ENCODE data around the gene HARS1. TPM values are rescaled to one million over a fixed set of nuclear protein-coding genes. Genes with fewer than 3 reads are reported as not detected.

The HARS1 gene
- total and polyA plus RNA-seq, 2 of the 13 experiments (the other 11 are each of a cell fraction or from before 2014, with no cell fraction given) = 36.9 to 66.2 TPM

DNA sequence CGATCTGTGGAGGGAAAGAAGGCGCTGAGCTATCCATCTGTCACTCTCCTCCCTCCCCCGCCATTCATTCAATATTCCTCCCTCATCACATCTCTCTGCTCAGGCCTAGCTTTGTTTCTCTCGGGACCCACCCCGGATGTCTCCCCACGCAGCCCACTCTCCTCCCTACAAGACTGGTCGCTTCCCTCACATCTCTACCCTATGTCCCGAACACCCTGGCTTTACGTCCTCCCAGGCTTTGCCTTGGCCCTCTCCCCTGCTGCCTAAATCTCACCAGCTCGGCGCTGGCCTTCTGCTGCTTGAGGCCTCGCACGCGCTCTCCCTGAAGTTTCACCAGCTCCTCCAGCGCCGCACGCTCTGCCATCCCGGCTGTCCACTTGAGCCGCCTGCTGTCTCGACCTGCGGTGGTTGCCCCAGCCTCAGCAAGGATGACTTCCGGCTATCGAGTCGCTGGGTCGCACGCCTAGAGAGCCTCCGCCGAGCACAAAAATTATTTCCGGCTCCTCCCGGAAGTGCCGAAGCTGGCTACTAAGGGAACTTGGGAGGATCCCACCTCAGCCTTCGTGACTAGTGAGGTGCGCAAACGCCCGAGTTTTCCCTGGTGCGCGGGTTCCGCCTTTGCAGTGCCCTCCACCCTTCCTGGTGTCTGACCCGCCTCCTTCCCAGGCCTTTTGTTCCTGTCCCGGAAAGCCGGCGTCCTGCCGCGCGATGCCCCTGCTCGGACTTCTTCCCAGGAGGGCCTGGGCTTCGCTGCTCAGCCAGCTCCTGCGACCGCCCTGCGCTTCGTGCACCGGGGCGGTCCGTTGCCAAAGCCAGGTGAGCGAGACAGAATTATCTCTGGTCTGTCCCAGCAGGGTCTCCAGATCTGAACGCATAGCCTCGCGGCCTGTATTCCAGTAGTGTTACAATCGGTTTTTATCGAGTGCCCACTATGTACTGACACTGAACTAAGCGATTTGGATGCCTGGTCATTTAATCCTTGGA is at the start of gene HARS1, which contains the start of gene HARS2 (continued):
- TF ChIP-seq, protein P1, sequence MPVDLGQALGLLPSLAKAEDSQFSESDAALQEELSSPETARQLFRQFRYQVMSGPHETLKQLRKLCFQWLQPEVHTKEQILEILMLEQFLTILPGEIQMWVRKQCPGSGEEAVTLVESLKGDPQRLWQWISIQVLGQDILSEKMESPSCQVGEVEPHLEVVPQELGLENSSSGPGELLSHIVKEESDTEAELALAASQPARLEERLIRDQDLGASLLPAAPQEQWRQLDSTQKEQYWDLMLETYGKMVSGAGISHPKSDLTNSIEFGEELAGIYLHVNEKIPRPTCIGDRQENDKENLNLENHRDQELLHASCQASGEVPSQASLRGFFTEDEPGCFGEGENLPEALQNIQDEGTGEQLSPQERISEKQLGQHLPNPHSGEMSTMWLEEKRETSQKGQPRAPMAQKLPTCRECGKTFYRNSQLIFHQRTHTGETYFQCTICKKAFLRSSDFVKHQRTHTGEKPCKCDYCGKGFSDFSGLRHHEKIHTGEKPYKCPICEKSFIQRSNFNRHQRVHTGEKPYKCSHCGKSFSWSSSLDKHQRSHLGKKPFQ (CRISPR knock-in tag; IDR thresholded peaks at IDR 0.05; ENCODE audit: insufficient replicate concordance) = no peak
- no peak for TF ChIP-seq ZSCAN22 (CRISPR knock-in tag; IDR thresholded peaks at IDR 0.05)
- TF ChIP-seq ZNF333 (CRISPR knock-in tag; IDR thresholded peaks at IDR 0.05; ENCODE audit: borderline replicate concordance) = peak; percentile 81
- peak; percentile 92 for TF ChIP-seq ZNF607 (CRISPR knock-in tag; IDR thresholded peaks at IDR 0.05; ENCODE audit: borderline replicate concordance)
- peak; percentile 88 for TF ChIP-seq RBFOX2 (IDR thresholded peaks at IDR 0.05; ENCODE audit: low read depth, low read length)
- TF ChIP-seq ZSCAN30 (CRISPR knock-in tag; IDR thresholded peaks at IDR 0.05) = no peak
- no peak for TF ChIP-seq CEBPB (IDR thresholded peaks at IDR 0.05; ENCODE audit: borderline replicate concordance, low read depth, low read length)
- TF ChIP-seq HNF4G (IDR thresholded peaks at IDR 0.05; ENCODE audit: borderline replicate concordance, low read depth, low read length) = no peak
- TF ChIP-seq HNF4G (CRISPR knock-in tag; IDR thresholded peaks at IDR 0.05; ENCODE audit: borderline replicate concordance, low read depth) = no peak
- TF ChIP-seq HIVEP1 (CRISPR knock-in tag; IDR thresholded peaks at IDR 0.05) = peak; percentile 62; the same call in 1 of the 2 replicates
- TF ChIP-seq, protein P2, sequence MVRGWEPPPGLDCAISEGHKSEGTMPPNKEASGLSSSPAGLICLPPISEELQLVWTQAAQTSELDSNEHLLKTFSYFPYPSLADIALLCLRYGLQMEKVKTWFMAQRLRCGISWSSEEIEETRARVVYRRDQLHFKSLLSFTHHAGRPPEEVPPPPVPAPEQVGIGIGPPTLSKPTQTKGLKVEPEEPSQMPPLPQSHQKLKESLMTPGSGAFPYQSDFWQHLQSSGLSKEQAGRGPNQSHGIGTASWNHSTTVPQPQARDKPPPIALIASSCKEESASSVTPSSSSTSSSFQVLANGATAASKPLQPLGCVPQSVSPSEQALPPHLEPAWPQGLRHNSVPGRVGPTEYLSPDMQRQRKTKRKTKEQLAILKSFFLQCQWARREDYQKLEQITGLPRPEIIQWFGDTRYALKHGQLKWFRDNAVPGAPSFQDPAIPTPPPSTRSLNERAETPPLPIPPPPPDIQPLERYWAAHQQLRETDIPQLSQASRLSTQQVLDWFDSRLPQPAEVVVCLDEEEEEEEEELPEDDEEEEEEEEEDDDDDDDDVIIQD (CRISPR knock-in tag; IDR thresholded peaks at IDR 0.05; ENCODE audit: low read depth) = peak; percentile 60; the same call in 1 of the 2 replicates
- TF ChIP-seq, protein P3, sequence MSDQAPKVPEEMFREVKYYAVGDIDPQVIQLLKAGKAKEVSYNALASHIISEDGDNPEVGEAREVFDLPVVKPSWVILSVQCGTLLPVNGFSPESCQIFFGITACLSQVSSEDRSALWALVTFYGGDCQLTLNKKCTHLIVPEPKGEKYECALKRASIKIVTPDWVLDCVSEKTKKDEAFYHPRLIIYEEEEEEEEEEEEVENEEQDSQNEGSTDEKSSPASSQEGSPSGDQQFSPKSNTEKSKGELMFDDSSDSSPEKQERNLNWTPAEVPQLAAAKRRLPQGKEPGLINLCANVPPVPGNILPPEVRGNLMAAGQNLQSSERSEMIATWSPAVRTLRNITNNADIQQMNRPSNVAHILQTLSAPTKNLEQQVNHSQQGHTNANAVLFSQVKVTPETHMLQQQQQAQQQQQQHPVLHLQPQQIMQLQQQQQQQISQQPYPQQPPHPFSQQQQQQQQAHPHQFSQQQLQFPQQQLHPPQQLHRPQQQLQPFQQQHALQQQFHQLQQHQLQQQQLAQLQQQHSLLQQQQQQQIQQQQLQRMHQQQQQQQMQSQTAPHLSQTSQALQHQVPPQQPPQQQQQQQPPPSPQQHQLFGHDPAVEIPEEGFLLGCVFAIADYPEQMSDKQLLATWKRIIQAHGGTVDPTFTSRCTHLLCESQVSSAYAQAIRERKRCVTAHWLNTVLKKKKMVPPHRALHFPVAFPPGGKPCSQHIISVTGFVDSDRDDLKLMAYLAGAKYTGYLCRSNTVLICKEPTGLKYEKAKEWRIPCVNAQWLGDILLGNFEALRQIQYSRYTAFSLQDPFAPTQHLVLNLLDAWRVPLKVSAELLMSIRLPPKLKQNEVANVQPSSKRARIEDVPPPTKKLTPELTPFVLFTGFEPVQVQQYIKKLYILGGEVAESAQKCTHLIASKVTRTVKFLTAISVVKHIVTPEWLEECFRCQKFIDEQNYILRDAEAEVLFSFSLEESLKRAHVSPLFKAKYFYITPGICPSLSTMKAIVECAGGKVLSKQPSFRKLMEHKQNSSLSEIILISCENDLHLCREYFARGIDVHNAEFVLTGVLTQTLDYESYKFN (CRISPR knock-in tag; conservative IDR thresholded peaks at IDR 0.05) = peak; percentile 54
- TF ChIP-seq, protein P4, sequence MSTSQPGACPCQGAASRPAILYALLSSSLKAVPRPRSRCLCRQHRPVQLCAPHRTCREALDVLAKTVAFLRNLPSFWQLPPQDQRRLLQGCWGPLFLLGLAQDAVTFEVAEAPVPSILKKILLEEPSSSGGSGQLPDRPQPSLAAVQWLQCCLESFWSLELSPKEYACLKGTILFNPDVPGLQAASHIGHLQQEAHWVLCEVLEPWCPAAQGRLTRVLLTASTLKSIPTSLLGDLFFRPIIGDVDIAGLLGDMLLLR (CRISPR knock-in tag; IDR thresholded peaks at IDR 0.05) = no peak
- TF ChIP-seq, protein P5, sequence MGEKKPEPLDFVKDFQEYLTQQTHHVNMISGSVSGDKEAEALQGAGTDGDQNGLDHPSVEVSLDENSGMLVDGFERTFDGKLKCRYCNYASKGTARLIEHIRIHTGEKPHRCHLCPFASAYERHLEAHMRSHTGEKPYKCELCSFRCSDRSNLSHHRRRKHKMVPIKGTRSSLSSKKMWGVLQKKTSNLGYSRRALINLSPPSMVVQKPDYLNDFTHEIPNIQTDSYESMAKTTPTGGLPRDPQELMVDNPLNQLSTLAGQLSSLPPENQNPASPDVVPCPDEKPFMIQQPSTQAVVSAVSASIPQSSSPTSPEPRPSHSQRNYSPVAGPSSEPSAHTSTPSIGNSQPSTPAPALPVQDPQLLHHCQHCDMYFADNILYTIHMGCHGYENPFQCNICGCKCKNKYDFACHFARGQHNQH (CRISPR knock-in tag; IDR thresholded peaks at IDR 0.05) = peak; percentile 85
- TF ChIP-seq SIN3B (IDR thresholded peaks at IDR 0.05; ENCODE audit: low read length) = peak; percentile 48
- peak; percentile 96 for TF ChIP-seq PHF8 (CRISPR knock-in tag; IDR thresholded peaks at IDR 0.05)
- no peak for TF ChIP-seq CENPX (CRISPR knock-in tag; IDR thresholded peaks at IDR 0.05)
- no peak for TF ChIP-seq JDP2 (CRISPR knock-in tag; IDR thresholded peaks at IDR 0.05; ENCODE audit: borderline replicate concordance)
- no peak for TF ChIP-seq MBNL3 (CRISPR knock-in tag; conservative IDR thresholded peaks at IDR 0.05)
- TF ChIP-seq ZNF780A (CRISPR knock-in tag; IDR thresholded peaks at IDR 0.05) = peak; percentile 84
